ENCODE data around the gene C19orf25.

Gene C19orf25

GRCh38 chr19:1437609-1438008, 41.4 kb downstream of the C19orf25 start:
- no peak for TF ChIP-seq GATA2 (IDR thresholded peaks at IDR 0.05; ENCODE audit: low read depth, low read length)
- TF ChIP-seq GATA3 (IDR thresholded peaks at IDR 0.05; ENCODE audit: low read depth, low read length) = no peak

GRCh38 chr19:1435378-1435989, 43.5 kb downstream of the C19orf25 start:
- TF ChIP-seq GATA3 (IDR thresholded peaks at IDR 0.05; ENCODE audit: low read depth, low read length) (no peak), GATA2 (IDR thresholded peaks at IDR 0.05; ENCODE audit: low read depth, low read length) (no peak)

- no peak for TF ChIP-seq GATA2 (IDR thresholded peaks at IDR 0.05; ENCODE audit: low read depth, low read length)
- no peak for TF ChIP-seq GATA3 (IDR thresholded peaks at IDR 0.05; ENCODE audit: low read depth, low read length)
These were observed 44.4 kb downstream of the C19orf25 start for GRCh38 chr19:1434577-1435060.

GRCh38 chr19:1434040-1434366, 45.0 kb downstream of the C19orf25 start:
- no peak for TF ChIP-seq GATA2 (IDR thresholded peaks at IDR 0.05; ENCODE audit: low read depth, low read length)
- TF ChIP-seq GATA3 (IDR thresholded peaks at IDR 0.05; ENCODE audit: low read depth, low read length) = no peak

GRCh38 chr19:1433119-1434039, 45.6 kb downstream of the C19orf25 start:
- TF ChIP-seq GATA3 (IDR thresholded peaks at IDR 0.05; ENCODE audit: low read depth, low read length) (no peak), GATA2 (IDR thresholded peaks at IDR 0.05; ENCODE audit: low read depth, low read length) (no peak)

- TF ChIP-seq GATA3 (IDR thresholded peaks at IDR 0.05; ENCODE audit: low read depth, low read length) (no peak), GATA2 (IDR thresholded peaks at IDR 0.05; ENCODE audit: low read depth, low read length) (no peak)
These were observed 46.5 kb downstream of the C19orf25 start for GRCh38 chr19:1432507-1432887.

GRCh38 chr19:1431759-1432506, 47.1 kb downstream of the C19orf25 start:
- TF ChIP-seq GATA3 (IDR thresholded peaks at IDR 0.05; ENCODE audit: low read depth, low read length) (no peak), GATA2 (IDR thresholded peaks at IDR 0.05; ENCODE audit: low read depth, low read length) (no peak)

GRCh38 chr19:1430246-1430645, 48.8 kb downstream of the C19orf25 start:
- no peak for TF ChIP-seq GATA3 (IDR thresholded peaks at IDR 0.05; ENCODE audit: low read depth, low read length)
- no peak for TF ChIP-seq GATA2 (IDR thresholded peaks at IDR 0.05; ENCODE audit: low read depth, low read length)

GRCh38 chr19:1429750-1430149, 49.3 kb downstream of the C19orf25 start:
- TF ChIP-seq GATA2 (IDR thresholded peaks at IDR 0.05; ENCODE audit: low read depth, low read length) (no peak), GATA3 (IDR thresholded peaks at IDR 0.05; ENCODE audit: low read depth, low read length) (no peak)

- TF ChIP-seq GATA2 (IDR thresholded peaks at IDR 0.05; ENCODE audit: low read depth, low read length) (no peak), GATA3 (IDR thresholded peaks at IDR 0.05; ENCODE audit: low read depth, low read length) (no peak)
These were observed 50.1 kb downstream of the C19orf25 start for GRCh38 chr19:1428738-1429391.

GRCh38 chr19:1427221-1427920, 51.6 kb downstream of the C19orf25 start:
- TF ChIP-seq GATA2 (IDR thresholded peaks at IDR 0.05; ENCODE audit: low read depth, low read length) (no peak), GATA3 (IDR thresholded peaks at IDR 0.05; ENCODE audit: low read depth, low read length) (no peak)

GRCh38 chr19:1426736-1427135, 52.3 kb downstream of the C19orf25 start:
- no peak for TF ChIP-seq GATA2 (IDR thresholded peaks at IDR 0.05; ENCODE audit: low read depth, low read length)
- TF ChIP-seq GATA3 (IDR thresholded peaks at IDR 0.05; ENCODE audit: low read depth, low read length) = no peak

- no peak for TF ChIP-seq GATA3 (IDR thresholded peaks at IDR 0.05; ENCODE audit: low read depth, low read length)
- TF ChIP-seq GATA2 (IDR thresholded peaks at IDR 0.05; ENCODE audit: low read depth, low read length) = no peak
These were observed 53.1 kb downstream of the C19orf25 start for GRCh38 chr19:1425902-1426301.
